Activated CD4-positive, alpha-beta memory T cell treated with anti-CD3 and anti-CD28 coated beads for 36 hours (primary cell): ENCODE data around the gene AHSA1. TPM values are rescaled to one million over a fixed set of nuclear protein-coding genes. Genes with fewer than 3 reads are reported as not detected.

Experiments
- CTCF ChIA-PET: fragments of 350-600 bp; sonication (Branson Sonifier 250); formaldehyde crosslinking; loops from one replicate; lab custom pipeline; 2021; ENCODE audit warnings: antibody characterized with exemption, inconsistent platforms; lab: Charles Lee
- POLR2A ChIA-PET: fragments of 350-600 bp; sonication (Branson Sonifier 250); formaldehyde crosslinking; loops from one replicate; lab custom pipeline; 2021; ENCODE audit warnings: antibody characterized with exemption; lab: Charles Lee
- DNase-seq: peaks from one replicate; pipeline ENCODE4 v3.0.0-alpha.2; 2020
- H3K27ac Mint-ChIP-seq: one replicate; pipeline ENCODE4 v1.8.0; 2021; ENCODE audit warnings: mixed read lengths
- H3K27me3 Mint-ChIP-seq: one replicate; pipeline ENCODE4 v1.8.0; 2021; ENCODE audit warnings: mixed read lengths
- H3K36me3 Mint-ChIP-seq: one replicate; pipeline ENCODE4 v1.8.0; 2021; ENCODE audit warnings: mixed read lengths
- H3K4me1 Mint-ChIP-seq: one replicate; pipeline ENCODE4 v1.8.0; 2021; ENCODE audit warnings: low read depth, mixed read lengths
- H3K4me3 Mint-ChIP-seq: one replicate; pipeline ENCODE4 v1.8.0; 2021; ENCODE audit warnings: mild to moderate bottlenecking, mixed read lengths
- H3K9me3 Mint-ChIP-seq: one replicate; pipeline ENCODE4 v1.8.0; 2021; ENCODE audit warnings: mixed read lengths
- intact Hi-C: fragments of 100-400 bp; cut with micrococcal nuclease; formaldehyde crosslinking; loops from one replicate; pipeline ENCODE4 v1.15.1; 2023
- total RNA-seq, 2 experiments: library from RNA; stranded (reverse); gene quantifications; one replicate each; pipeline ENCODE4 v1.2.3, GENCODE V29; 2021

Gene AHSA1
- total RNA-seq, 2 experiments from 2014 or later: 253 to 269 TPM

DNA sequence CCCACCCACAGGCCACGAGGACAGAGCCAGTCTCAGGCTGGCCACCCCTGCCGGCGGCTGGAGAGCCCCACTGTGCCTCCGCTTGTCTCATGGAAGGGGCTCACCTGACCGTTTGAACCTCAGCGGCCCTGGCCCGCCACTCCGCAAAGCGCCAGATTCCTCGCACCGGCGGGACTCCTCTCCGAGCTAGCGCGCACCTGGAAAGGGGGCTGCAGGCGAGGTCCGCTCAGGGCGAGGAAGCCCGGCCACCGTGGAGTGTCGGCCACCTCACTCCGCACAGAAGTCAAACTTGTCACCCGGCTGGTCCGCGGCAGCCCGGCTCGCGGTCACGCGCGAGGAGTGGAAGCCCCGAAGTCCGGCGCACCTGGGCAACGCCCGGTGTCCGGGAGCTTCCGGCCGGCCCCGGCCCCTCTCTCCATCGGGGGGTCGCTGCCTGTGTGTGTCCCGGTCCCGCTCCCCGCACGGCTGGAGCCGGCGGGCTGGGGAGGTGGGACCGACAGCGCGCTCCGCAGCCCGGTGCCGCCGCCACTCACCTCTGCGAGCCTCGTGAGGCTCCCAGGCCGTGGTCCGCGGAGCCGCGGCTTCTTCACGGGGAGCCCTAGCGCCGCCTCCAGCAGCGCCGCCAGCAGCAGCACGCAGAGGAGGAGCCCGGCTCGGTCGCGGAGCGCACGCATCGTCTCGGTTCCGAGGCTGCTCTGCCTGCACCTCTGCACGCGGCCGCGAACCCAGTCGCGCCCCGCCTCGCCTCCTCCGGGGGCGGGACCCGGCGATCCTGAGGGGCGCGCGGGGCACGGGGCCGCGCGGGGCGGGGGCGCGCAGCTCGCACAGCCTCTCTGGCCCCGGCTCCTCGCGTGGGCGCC lies 40.5 kb downstream of the AHSA1 start, which contains the start of gene ISM2:
ISM2 (minus strand) TSS at position 697 of the 860 bp plus-strand sequence; CDS start at position 674, 23 bp downstream.
- H3K4me3 Mint-ChIP-seq: peak within 1 kb of the TSS; percentile 56
- peaks cover 2% of the 10 kb centered on the region for H3K36me3 Mint-ChIP-seq
- H3K27me3 Mint-ChIP-seq: peaks cover 29% of the 10 kb centered on the region
- peak; percentile 52 for DNase-seq
- peaks cover 5% of the 10 kb centered on the region for H3K9me3 Mint-ChIP-seq
- intact Hi-C loops: no loop called here
- POLR2A ChIA-PET: no interaction called here
- peaks cover 6% of the 10 kb centered on the region for H3K4me1 Mint-ChIP-seq
- CTCF ChIA-PET: no interaction called here
- H3K27ac Mint-ChIP-seq: no peak within 1 kb of the TSS

DNA sequence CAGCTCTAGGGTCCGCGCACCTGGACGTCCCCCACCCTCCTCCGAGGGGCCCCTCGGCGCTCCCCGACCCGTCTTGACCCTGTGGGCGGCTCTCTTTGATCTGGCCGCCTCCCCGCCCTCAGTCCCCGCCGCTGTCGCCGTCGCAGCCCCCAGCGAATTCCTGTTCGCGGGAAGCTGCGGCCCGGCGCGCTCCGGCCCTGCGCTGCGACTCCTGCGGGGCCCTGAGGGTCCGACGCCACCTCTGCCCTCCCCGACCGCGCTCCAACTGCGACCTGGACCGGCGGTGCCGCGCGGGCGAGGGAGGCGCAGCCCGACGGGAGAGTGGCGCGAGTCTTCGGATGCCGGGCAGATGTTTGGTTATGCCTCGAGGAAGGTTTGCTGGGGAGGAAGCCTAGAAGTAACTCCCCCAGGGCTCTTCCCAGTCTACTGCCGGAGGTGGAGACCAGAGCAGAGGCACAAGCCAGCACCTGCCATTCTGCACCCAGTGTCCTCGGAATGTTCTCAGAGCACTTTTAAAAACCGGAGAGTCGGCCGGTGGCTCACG lies 41.2 kb downstream of the AHSA1 start:
- ChIA-PET POLR2A (no interaction called here), CTCF (no interaction called here)
- Mint-ChIP-seq H3K9me3 (peaks cover 6% of the 10 kb centered on the region), H3K36me3 (peaks cover 3% of the 10 kb centered on the region), H3K27ac (no peak overlapping the region), H3K27me3 (peaks cover 29% of the 10 kb centered on the region), H3K4me3 (peak overlapping the region; percentile 39), H3K4me1 (peaks cover 6% of the 10 kb centered on the region)
- intact Hi-C loops: no loop called here
- no peak for DNase-seq

DNA sequence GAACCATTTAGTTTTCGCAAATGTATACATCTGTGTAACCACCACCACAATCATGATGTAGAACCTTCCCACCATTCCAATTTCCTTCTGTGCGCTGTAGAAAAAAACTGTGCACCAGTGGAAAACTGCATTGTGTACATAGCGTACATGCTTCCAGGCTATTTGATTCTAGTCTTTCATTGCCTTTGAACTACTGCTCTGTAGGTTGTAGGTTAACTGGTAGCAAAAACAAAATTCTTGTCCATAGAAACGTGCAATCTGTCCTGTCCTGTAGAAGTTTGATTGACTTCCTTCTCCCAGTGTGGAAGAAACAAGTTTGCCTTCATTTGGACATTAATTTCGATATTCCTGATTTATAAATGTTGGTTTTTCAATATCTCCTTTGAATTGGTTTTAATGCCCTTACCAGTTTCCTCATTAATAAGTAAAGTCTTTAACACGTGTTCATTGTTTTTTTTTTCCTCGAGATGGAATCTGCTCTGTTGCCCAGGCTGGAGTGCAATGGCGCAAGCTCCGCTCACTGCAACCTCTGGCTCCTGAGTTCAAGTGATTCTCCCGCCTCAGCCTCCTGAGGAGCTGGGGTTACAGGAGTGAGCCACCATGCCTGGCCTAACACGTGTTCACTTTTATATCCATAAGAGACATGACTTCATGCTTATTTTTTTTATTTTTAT lies 44.4 kb downstream of the AHSA1 start:
- POLR2A ChIA-PET: no interaction called here
- peaks cover 6% of the 10 kb centered on the region for H3K4me1 Mint-ChIP-seq
- no peak overlapping the region for H3K27ac Mint-ChIP-seq
- H3K36me3 Mint-ChIP-seq: peaks cover 4% of the 10 kb centered on the region
- DNase-seq: no peak
- intact Hi-C loops: no loop called here
- H3K4me3 Mint-ChIP-seq: no peak overlapping the region
- peaks cover 8% of the 10 kb centered on the region for H3K9me3 Mint-ChIP-seq
- peaks cover 21% of the 10 kb centered on the region for H3K27me3 Mint-ChIP-seq
- CTCF ChIA-PET: no interaction called here

DNA sequence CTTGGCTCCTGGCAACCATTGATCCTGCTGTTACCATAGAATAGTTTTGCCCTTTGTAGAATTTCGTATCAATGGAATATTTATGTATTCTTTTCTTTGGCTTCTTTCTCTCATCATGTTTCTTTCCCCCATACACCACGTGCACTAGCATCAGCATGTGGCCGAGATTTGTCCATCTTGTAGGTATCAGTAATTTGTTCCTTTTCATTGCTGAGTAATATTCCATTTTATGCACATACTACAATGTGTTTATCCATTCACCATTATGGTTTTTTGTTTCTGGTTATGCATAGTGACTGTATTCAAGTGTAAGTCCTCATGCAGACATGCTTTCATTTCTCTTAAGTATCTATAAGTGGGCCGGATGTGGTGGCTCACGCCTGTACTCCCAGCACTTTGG lies 45.2 kb downstream of the AHSA1 start:
- Mint-ChIP-seq H3K36me3 (peaks cover 12% of the 10 kb centered on the region), H3K27me3 (peaks cover 16% of the 10 kb centered on the region), H3K27ac (no peak overlapping the region), H3K4me1 (peaks cover 2% of the 10 kb centered on the region), H3K4me3 (no peak overlapping the region), H3K9me3 (peaks cover 8% of the 10 kb centered on the region)
- DNase-seq: no peak
- POLR2A ChIA-PET: no interaction called here
- CTCF ChIA-PET: no interaction called here
- intact Hi-C loops: no loop called here

DNA sequence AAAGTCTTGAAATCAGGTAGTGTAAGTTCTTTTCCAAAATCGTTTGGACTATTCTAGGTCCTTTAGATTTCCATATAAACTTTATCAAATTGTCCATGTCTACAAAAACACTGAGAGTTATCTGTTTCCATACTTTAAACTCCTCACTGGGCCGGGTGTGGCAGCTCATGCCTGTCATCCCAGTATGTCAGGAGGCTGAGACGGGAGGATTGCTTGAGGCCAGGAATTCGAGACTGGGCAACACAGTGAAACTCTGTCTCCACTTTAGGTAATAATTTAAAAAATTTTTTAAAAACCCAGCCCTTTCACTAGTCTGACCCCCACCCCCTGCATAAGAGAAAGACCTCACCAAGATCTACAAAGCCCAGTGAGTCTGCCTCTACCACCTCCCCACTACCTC lies 47.1 kb downstream of the AHSA1 start:
- no peak overlapping the region for H3K4me3 Mint-ChIP-seq
- peaks cover 7% of the 10 kb centered on the region for H3K27me3 Mint-ChIP-seq
- POLR2A ChIA-PET: no interaction called here
- CTCF ChIA-PET: no interaction called here
- no peaks in the 10 kb centered on the region for H3K4me1 Mint-ChIP-seq
- peaks cover 8% of the 10 kb centered on the region for H3K9me3 Mint-ChIP-seq
- no peak overlapping the region for H3K27ac Mint-ChIP-seq
- no peak for DNase-seq
- intact Hi-C loops: no loop called here
- H3K36me3 Mint-ChIP-seq: peaks cover 22% of the 10 kb centered on the region

DNA sequence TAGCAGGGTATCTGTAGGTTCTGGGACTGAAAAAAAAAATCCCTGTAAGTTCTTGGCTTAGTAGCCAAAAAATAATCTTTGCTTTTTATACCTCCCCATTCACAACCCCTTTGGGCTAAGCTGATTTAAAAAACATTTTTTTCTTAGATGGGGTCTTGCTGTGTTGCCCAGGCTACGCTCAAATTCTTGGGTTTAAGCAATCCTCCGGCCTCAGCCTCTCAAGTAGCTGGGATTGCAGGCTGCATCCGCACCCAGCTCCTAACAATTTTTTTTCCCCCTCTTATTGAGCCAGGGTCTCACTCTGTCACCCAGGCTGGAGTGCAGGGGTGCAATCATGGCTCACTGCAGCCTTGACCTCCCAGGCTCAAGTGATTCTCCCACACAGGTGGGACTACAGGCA lies 49.9 kb downstream of the AHSA1 start:
- ChIA-PET POLR2A (interaction anchor here (0.6 kb wide), 1 partner anchor 11 kb away, joined by 3 read pairs; no protein-coding TSS in a partner anchor), CTCF (interaction anchor here (0.7 kb wide), 1 partner anchor 48 kb away, joined by 3 read pairs; no protein-coding TSS in a partner anchor)
- no peaks in the 10 kb centered on the region for H3K27me3 Mint-ChIP-seq
- no peak for DNase-seq
- intact Hi-C loops: no loop called here
- H3K4me1 Mint-ChIP-seq: no peaks in the 10 kb centered on the region
- H3K9me3 Mint-ChIP-seq: peaks cover 8% of the 10 kb centered on the region
- no peak overlapping the region for H3K27ac Mint-ChIP-seq
- peaks cover 39% of the 10 kb centered on the region for H3K36me3 Mint-ChIP-seq
- no peak overlapping the region for H3K4me3 Mint-ChIP-seq

DNA sequence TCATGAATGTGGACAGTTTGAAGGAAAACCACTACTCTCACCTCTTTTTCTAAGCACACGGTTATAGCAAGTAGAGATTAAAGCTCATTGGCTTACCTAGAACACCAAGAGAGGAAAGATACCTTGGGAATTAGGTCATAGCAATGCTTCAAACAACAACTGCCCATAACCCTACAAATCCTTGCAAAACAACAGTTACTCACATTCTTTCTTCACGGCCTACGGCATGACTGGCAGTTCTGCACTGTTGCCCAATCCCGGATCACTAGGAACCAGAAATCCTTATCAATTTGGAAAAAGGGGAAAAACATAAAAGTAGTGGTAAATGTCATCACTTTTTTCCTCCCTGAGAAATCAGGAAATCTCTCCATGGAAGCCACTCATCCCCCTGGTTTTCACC lies 50.4 kb downstream of the AHSA1 start:
- no peaks in the 10 kb centered on the region for H3K4me1 Mint-ChIP-seq
- intact Hi-C loops: no loop called here
- POLR2A ChIA-PET: no interaction called here
- DNase-seq: no peak
- no peaks in the 10 kb centered on the region for H3K27me3 Mint-ChIP-seq
- no peak overlapping the region for H3K4me3 Mint-ChIP-seq
- peaks cover 38% of the 10 kb centered on the region for H3K36me3 Mint-ChIP-seq
- peaks cover 4% of the 10 kb centered on the region for H3K9me3 Mint-ChIP-seq
- CTCF ChIA-PET: no interaction called here
- H3K27ac Mint-ChIP-seq: no peak overlapping the region

DNA sequence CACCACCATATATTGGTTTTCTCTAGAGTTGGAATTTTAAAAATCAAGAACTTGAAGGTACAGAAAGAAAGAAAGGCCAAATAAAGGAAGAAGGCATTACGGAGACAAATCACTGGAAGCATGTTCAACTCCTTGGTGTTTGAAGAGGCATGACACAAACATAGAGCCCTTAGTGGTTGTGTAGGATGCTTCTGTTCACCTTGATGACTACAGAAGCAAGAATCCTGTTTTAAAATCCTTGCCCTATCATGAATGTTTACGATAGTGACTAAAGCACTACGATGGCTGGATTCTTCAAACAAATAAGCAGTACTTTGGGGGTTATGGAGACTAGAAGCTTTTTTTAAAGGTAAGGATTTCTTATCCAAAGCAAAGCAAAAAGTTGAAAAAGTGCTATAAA lies 51.0 kb downstream of the AHSA1 start:
- Mint-ChIP-seq H3K27me3 (no peaks in the 10 kb centered on the region), H3K27ac (no peak overlapping the region), H3K4me3 (no peak overlapping the region), H3K9me3 (peaks cover 2% of the 10 kb centered on the region), H3K4me1 (no peaks in the 10 kb centered on the region), H3K36me3 (peaks cover 37% of the 10 kb centered on the region)
- no peak for DNase-seq
- ChIA-PET POLR2A (no interaction called here), CTCF (no interaction called here)
- intact Hi-C loops: no loop called here

DNA sequence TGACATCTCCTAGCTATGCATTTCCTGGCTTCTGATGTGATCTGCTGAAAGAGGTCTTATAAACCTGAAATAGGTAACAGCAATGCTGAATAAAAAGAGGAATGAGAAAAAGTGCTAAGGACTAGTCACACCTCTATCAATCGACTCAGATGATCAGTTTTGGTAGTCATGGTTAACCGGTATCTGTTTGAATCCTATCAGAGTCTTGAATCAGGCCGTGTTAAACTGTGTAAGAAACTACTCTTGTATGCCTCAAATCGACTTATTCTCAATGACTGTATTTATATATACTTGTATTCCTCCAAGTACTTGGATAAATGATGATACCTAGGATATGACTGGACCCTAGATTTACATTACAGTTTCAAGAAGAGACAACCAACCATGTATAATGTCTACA lies 51.5 kb downstream of the AHSA1 start:
- no peak for DNase-seq
- CTCF ChIA-PET: no interaction called here
- intact Hi-C loops: no loop called here
- Mint-ChIP-seq H3K36me3 (peaks cover 37% of the 10 kb centered on the region), H3K4me1 (no peaks in the 10 kb centered on the region), H3K9me3 (no peaks in the 10 kb centered on the region), H3K27me3 (no peaks in the 10 kb centered on the region), H3K4me3 (no peak overlapping the region), H3K27ac (no peak overlapping the region)
- POLR2A ChIA-PET: no interaction called here

DNA sequence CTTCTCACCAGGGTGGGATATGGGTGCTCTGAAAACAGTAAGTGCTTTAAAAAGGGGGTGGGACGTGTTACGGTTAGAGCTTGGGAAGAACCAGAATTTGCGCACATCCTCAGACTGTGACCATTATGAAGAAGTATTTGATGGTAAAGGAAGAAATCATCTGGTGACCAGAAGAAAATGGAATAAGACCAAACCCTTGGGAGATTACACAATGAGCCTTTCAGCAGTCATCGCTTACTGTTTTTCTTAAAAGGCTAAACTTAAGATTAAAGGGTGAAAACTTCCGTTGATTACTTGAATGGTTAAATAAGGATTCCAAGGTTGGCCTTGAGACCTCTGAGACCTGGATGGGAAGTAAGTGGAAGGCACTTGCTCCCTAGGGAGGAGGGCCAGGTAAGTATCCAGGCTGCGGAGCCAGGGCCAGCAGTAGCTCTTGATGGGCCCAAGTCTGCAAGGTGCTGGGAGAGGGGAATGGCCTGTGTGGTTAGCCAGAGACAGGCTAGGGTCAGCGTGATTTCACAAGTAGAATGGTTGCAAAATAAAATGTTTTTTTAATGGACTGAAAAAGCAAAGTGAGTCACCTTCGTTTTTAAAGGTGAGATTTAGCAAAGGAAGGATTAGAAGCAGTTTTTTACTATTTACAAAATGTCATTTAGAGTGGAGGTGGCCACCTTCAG lies 53.7 kb downstream of the AHSA1 start:
- H3K9me3 Mint-ChIP-seq: no peaks in the 10 kb centered on the region
- H3K36me3 Mint-ChIP-seq: peaks cover 48% of the 10 kb centered on the region
- no peaks in the 10 kb centered on the region for H3K4me1 Mint-ChIP-seq
- no peak overlapping the region for H3K27ac Mint-ChIP-seq
- ChIA-PET CTCF (no interaction called here), POLR2A (no interaction called here)
- DNase-seq: no peak
- H3K4me3 Mint-ChIP-seq: no peak overlapping the region
- intact Hi-C loops: no loop called here
- no peaks in the 10 kb centered on the region for H3K27me3 Mint-ChIP-seq

DNA sequence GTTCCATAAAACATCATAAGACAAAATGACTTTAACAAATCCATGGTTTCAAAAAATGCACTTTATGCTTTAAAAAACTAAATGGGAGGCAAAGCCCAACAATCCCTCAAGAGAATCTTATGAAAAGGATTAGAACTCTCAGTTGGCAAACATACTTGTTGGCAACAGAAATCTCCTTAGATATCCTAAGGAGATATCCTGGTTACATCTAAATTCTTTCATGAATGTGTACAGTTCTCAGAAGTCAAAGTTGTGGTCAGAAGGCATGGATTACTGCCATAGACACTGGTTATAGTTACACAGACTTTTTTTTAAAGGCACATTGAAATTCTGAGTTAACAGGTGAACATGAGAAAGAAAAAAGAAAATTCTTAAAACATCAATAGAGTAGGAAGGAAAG lies 58.2 kb downstream of the AHSA1 start:
- ChIA-PET POLR2A (no interaction called here), CTCF (no interaction called here)
- H3K27ac Mint-ChIP-seq: no peak overlapping the region
- intact Hi-C loops: no loop called here
- H3K4me3 Mint-ChIP-seq: no peak overlapping the region
- no peaks in the 10 kb centered on the region for H3K4me1 Mint-ChIP-seq
- H3K36me3 Mint-ChIP-seq: peaks cover 41% of the 10 kb centered on the region
- no peak for DNase-seq
- H3K27me3 Mint-ChIP-seq: no peaks in the 10 kb centered on the region
- H3K9me3 Mint-ChIP-seq: no peaks in the 10 kb centered on the region
